H1 (cell line): ENCODE measurements around the gene CDC5L. TPM values are rescaled to one million over a fixed set of nuclear protein-coding genes. Genes with fewer than 3 reads are reported as not detected.
A peak's percentile ranks its signal among the peaks of the same experiment; 100 is the strongest.

Source experiments
- CTCF ChIA-PET: fragments of 300-600 bp; sonication (Branson Sonifier 250); formaldehyde crosslinking; loops from one replicate; lab custom pipeline; 2021; ENCODE audit not compliant: partially characterized antibody; lab: Charles Lee
- POLR2A ChIA-PET: fragments of 300-600 bp; sonication (Branson Sonifier 250); formaldehyde crosslinking; loops from one replicate; lab custom pipeline; 2021; ENCODE audit warnings: inconsistent platforms; ENCODE audit not compliant: partially characterized antibody; lab: Charles Lee
- DNase-seq, 2 experiments: peaks; one replicate each; pipeline versions ENCODE4 v3.0.0 to v3.0.0-alpha.2; 2010 to 2022; ENCODE audit warnings: low spot score in 2 of 2, low read depth in 1 of 2, mixed read lengths in 1 of 2
- FAIRE-seq: peaks from 2 replicates; lab custom pipeline; 2011; peaks lifted over from hg19 to GRCh38; lab: Jason Lieb, UNC
- H2AFZ ChIP-seq: 2 replicates; pipeline ENCODE4 v1.8.1; 2012; ENCODE audit warnings: low read length, inconsistent platforms
- H2AK5ac ChIP-seq: 2 replicates; pipeline ENCODE4 v1.6.1; 2013; ENCODE audit warnings: low read depth, low read length
- H2BK120ac ChIP-seq: replicated peaks from 2 replicates; pipeline ENCODE3; 2013; ENCODE audit warnings: low read depth, low read length, inconsistent platforms
- H2BK12ac ChIP-seq: 2 replicates; pipeline ENCODE4 v1.6.1; 2013; ENCODE audit warnings: low read depth, low read length
- H2BK15ac ChIP-seq: 2 replicates; pipeline ENCODE4 v1.6.1; 2013; ENCODE audit warnings: low read length
- H2BK20ac ChIP-seq: 2 replicates; pipeline ENCODE4 v1.6.1; 2013; ENCODE audit warnings: low read length
- H2BK5ac ChIP-seq: 2 replicates; pipeline ENCODE4 v1.6.1; 2013; ENCODE audit warnings: low read depth, low read length
- H3K14ac ChIP-seq: 2 replicates; pipeline ENCODE4 v1.6.1; 2013; ENCODE audit warnings: inconsistent platforms; ENCODE audit not compliant: insufficient read length
- H3K18ac ChIP-seq: 2 replicates; pipeline ENCODE4 v1.6.1; 2013; ENCODE audit warnings: low read length; ENCODE audit errors: extremely low read depth
- H3K23ac ChIP-seq: 2 replicates; pipeline ENCODE4 v1.6.1; 2013; ENCODE audit warnings: inconsistent platforms; ENCODE audit not compliant: insufficient read length
- H3K23me2 ChIP-seq: 2 replicates; pipeline ENCODE4 v1.6.1; 2013; ENCODE audit warnings: low read depth, low read length
- H3K27ac ChIP-seq: 2 replicates; pipeline ENCODE4 v1.6.1; 2011; ENCODE audit warnings: low read depth, low read length, inconsistent platforms
- H3K27me3 ChIP-seq, 4 experiments: replicated peaks in 1 of 4; 1 replicate in 1 of 4; 2 replicates in 3 of 4; pipeline versions ENCODE4 v1.6.1 to v1.8.1; 2011 to 2013; ENCODE audit warnings: low read length in 3 of 4, mild to moderate bottlenecking in 3 of 4, inconsistent platforms in 2 of 4, mixed read lengths in 2 of 4, moderate library complexity in 1 of 4; ENCODE audit not compliant: control insufficient read depth in 3 of 4, insufficient read depth in 3 of 4; ENCODE audit errors: extremely low read depth in 1 of 4
- H3K36me3 ChIP-seq, 4 experiments: 2 replicates each; pipeline versions ENCODE4 v1.6.1 to v1.8.1; 2011 to 2013; ENCODE audit warnings: mild to moderate bottlenecking in 4 of 4, low read length in 3 of 4, moderate library complexity in 2 of 4, control low read depth in 1 of 4, inconsistent platforms in 1 of 4; ENCODE audit not compliant: insufficient read depth in 4 of 4, control insufficient read depth in 2 of 4
- H3K4ac ChIP-seq: replicated peaks from 2 replicates; pipeline ENCODE3; 2013; ENCODE audit warnings: low read length, low read depth, mixed read lengths, inconsistent platforms; ENCODE audit not compliant: insufficient read length
- H3K4me1 ChIP-seq, 4 experiments: replicated peaks in 1 of 4; 1 replicate in 1 of 4; 2 replicates in 3 of 4; pipeline versions ENCODE4 v1.6.1 to v1.8.1; 2011 to 2013; ENCODE audit warnings: low read length in 3 of 4, inconsistent platforms in 2 of 4, mixed read lengths in 1 of 4; ENCODE audit not compliant: insufficient read depth in 4 of 4, control insufficient read depth in 3 of 4
- H3K4me2 ChIP-seq, 2 experiments: 2 replicates each; pipeline versions ENCODE4 v1.6.1 to v1.8.1; 2011 to 2013; ENCODE audit warnings: low read depth in 2 of 2, low read length in 2 of 2, control low read depth in 1 of 2, inconsistent platforms in 1 of 2, mild to moderate bottlenecking in 1 of 2; ENCODE audit not compliant: insufficient read depth in 1 of 2
- H3K4me3 ChIP-seq, 4 experiments: fragments of 200-600, 300-600 bp in 1 of 4; sonication (generic), shearing (Covaris generic), sonication (Bioruptor Twin) in 1 of 4; 2 replicates each; pipeline versions ENCODE4 v1.5.1 to v1.8.1; 2011 to 2016; ENCODE audit warnings: low read length in 4 of 4, low read depth in 3 of 4, control low read depth in 2 of 4, inconsistent platforms in 2 of 4, mild to moderate bottlenecking in 2 of 4, mixed read lengths in 1 of 4, moderate library complexity in 1 of 4; ENCODE audit not compliant: insufficient read depth in 2 of 4; ENCODE audit errors: extremely low read depth in 1 of 4
- H3K56ac ChIP-seq: replicated peaks from 2 replicates; pipeline ENCODE3; 2013; ENCODE audit warnings: low read depth, mild to moderate bottlenecking, mixed read lengths, low read length, inconsistent platforms; ENCODE audit not compliant: insufficient read length
- H3K79me1 ChIP-seq: 2 replicates; pipeline ENCODE4 v1.6.1; 2013; ENCODE audit warnings: low read depth, low read length, control low read depth
- H3K79me2 ChIP-seq, 2 experiments: 2 replicates each; pipeline versions ENCODE4 v1.6.1 to v1.8.1; 2012 to 2013; ENCODE audit warnings: low read length in 2 of 2, mild to moderate bottlenecking in 2 of 2, inconsistent platforms in 1 of 2; ENCODE audit not compliant: insufficient read depth in 2 of 2, control insufficient read depth in 1 of 2
- H3K9ac ChIP-seq, 4 experiments: replicated peaks in 1 of 4; 1 replicate in 1 of 4; 2 replicates in 3 of 4; pipeline versions ENCODE4 v1.6.1 to v1.8.1; 2011 to 2013; ENCODE audit warnings: low read depth in 3 of 4, low read length in 3 of 4, control low read depth in 2 of 4, mild to moderate bottlenecking in 2 of 4, moderate library complexity in 2 of 4, inconsistent platforms in 1 of 4; ENCODE audit errors: extremely low read depth in 1 of 4
- H3K9me3 ChIP-seq, 2 experiments: 2 replicates each; pipeline versions ENCODE4 v1.6.1 to v1.8.1; 2012 to 2013; ENCODE audit warnings: mild to moderate bottlenecking in 2 of 2, moderate library complexity in 2 of 2, control low read depth in 1 of 2, inconsistent platforms in 1 of 2, low read depth in 1 of 2, low read length in 1 of 2, mixed read lengths in 1 of 2; ENCODE audit not compliant: insufficient read depth in 2 of 2
- H4K20me1 ChIP-seq, 2 experiments: replicated peaks in 1 of 2; 2 replicates each; pipeline versions ENCODE3 to v1.8.1; 2011 to 2013; ENCODE audit warnings: inconsistent platforms in 2 of 2, low read length in 2 of 2, mild to moderate bottlenecking in 1 of 2; ENCODE audit not compliant: insufficient read depth in 2 of 2, control insufficient read depth in 1 of 2
- H4K5ac ChIP-seq: 2 replicates; pipeline ENCODE4 v1.6.1; 2013; ENCODE audit warnings: low read length, low read depth, mixed read lengths, inconsistent platforms; ENCODE audit not compliant: insufficient read length
- H4K8ac ChIP-seq: 2 replicates; pipeline ENCODE4 v1.8.0; 2013; ENCODE audit warnings: mild to moderate bottlenecking, moderate library complexity, low read length, inconsistent platforms; ENCODE audit not compliant: insufficient read depth; ENCODE audit errors: extremely low read depth
- H4K91ac ChIP-seq: replicated peaks from 2 replicates; pipeline ENCODE3; 2013; ENCODE audit warnings: low read length, mixed read lengths, inconsistent platforms; ENCODE audit not compliant: insufficient read length
- BRCA1 ChIP-seq: IDR thresholded peaks from 2 replicates; pipeline ENCODE4 v1.6.1; 2012; ENCODE audit warnings: low read depth, low read length, improper control_type of control experiment
- CBX5 ChIP-seq: fragments of 300-800, 300-1000 bp; sonication (generic); IDR thresholded peaks from 2 replicates; pipeline ENCODE4 v1.7.1; 2016; ENCODE audit warnings: antibody characterized with exemption, low read length, low read depth
- EZH2 ChIP-seq: fragments of 200-600 bp; sonication (generic); IDR thresholded peaks from 2 replicates; pipeline ENCODE4 v1.7.1; 2012; ENCODE audit warnings: low read depth, mild to moderate bottlenecking, moderate library complexity, low read length, inconsistent platforms; ENCODE audit not compliant: severe bottlenecking
- POU5F1 ChIP-seq: IDR thresholded peaks from 2 replicates; pipeline ENCODE4 v1.6.1; 2011; ENCODE audit warnings: low read depth, mild to moderate bottlenecking, low read length, moderate library complexity
- RFX5 ChIP-seq: IDR thresholded peaks from 2 replicates; pipeline ENCODE4 v1.6.1; 2011; ENCODE audit warnings: low read depth, low read length, improper control_type of control experiment, borderline replicate concordance
- SIRT6 ChIP-seq: IDR thresholded peaks from one replicate; pipeline ENCODE4 v1.7.1; 2012; ENCODE audit warnings: low read length, inconsistent platforms
- TAF1 ChIP-seq: IDR thresholded peaks from 2 replicates; pipeline ENCODE4 v1.6.1; 2011; ENCODE audit warnings: mild to moderate bottlenecking, low read depth, low read length
- WGBS, 2 experiments: shearing (Covaris generic) in 1 of 2; methylation state at CpG; one replicate each; pipeline versions ENCODE4 v1.1.6 to v1.1.7; 2013 to 2015; ENCODE audit warnings: low lambda C conversion rate in 2 of 2, mixed read lengths in 2 of 2, inconsistent platforms in 1 of 2, low coverage in 1 of 2, missing lambda C conversion rate in 1 of 2; ENCODE audit not compliant: insufficient replicate concordance in 2 of 2, insufficient coverage in 1 of 2, insufficient read length in 1 of 2; ENCODE audit errors: extremely low coverage in 1 of 2, missing lambda C conversion rate in 1 of 2; 5-methylcytosine and 5-hydroxymethylcytosine counted together
- polyA plus RNA-seq, 7 experiments: library from polyadenylated mRNA; depleted of rRNA in 3 of 7; stranded (reverse) in 5 of 7; unstranded in 2 of 7; fragments of >200 nt in 5 of 7; fragments of 200-250 nt in 2 of 7; gene quantifications; 1 replicate in 5 of 7; 2 replicates in 1 of 7; 4 replicates in 1 of 7; pipeline versions ENCODE4 v1.2.1 to v1.2.3, GENCODE V29; 2011 to 2013; ENCODE audit warnings: missing spikeins in 2 of 7, mixed read lengths in 2 of 7
- total RNA-seq: library from RNA; stranded (reverse); fragmentation: NEBNext Ultra II Directional; extraction: Animal tissue kit (Norgen Biotek cat#: 25700); gene quantifications from 2 replicates; pipeline ENCODE4 v1.2.1, GENCODE V29; 2021
- TF ChIP-seq, protein P1 (sequence below): IDR thresholded peaks from 2 replicates; pipeline ENCODE4 v1.6.1; 2011; ENCODE audit warnings: low read depth, mild to moderate bottlenecking, low read length; ENCODE audit not compliant: insufficient read depth
- TF ChIP-seq, protein P2 (sequence below), 3 experiments: IDR thresholded peaks; 1 replicate in 2 of 3; 2 replicates in 1 of 3; pipeline versions ENCODE4 v1.5.1 to v1.6.1; 2011; ENCODE audit warnings: low read length in 3 of 3, mild to moderate bottlenecking in 3 of 3, inconsistent platforms in 2 of 3, low read depth in 1 of 3, moderate library complexity in 1 of 3; ENCODE audit not compliant: insufficient read depth in 1 of 3; ENCODE audit errors: control extremely low read depth in 1 of 3

CDC5L gene
- total and polyA plus RNA-seq, 2 of the 8 experiments (the other 6 are each of a cell fraction or from before 2014, with no cell fraction given) = 8.4 to 32.8 TPM

DNA sequence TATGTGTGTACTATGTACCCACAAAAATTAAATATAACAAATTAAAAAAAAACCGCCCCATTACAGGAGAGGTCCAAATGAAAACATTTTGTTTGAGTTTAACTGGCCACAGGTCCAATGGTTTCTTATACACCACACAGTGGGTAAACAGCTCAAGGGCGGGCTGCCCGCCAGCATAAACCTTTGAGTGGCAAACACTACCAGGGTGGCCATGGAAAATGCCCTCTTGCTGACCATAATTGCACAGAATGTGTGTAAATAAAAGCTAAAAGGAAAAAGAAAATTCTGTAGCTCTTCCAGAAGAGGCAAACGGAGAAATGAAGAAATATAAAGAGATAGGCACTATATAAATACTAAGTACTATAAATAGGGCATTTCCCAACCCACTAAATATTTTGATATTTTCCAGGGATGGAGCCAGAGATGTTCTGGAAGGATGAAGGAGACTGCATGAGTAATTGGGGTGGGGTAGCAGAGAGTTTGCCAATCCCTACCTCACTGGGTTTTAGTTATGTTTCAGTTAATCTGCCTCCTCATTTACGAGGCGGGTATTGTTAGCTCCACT lies 1.1 kb upstream of the CDC5L start:
- Histone ChIP-seq H2AK5ac (no peak overlapping the region), H3K23me2 (peaks cover 8% of the 10 kb centered on the region), H3K79me2 (peaks cover 16 to 27% of the 10 kb centered on the region in 2 experiments), H3K79me1 (peaks cover 11% of the 10 kb centered on the region), H2BK12ac (peak overlapping the region; percentile 81; the same call in 1 of the 2 replicates), H4K8ac (no peak overlapping the region), H3K56ac (no peak overlapping the region), H2BK5ac (no peak overlapping the region; the same call in 1 of the 2 replicates), H2AFZ (peak overlapping the region; percentile 83; the same call in 1 of the 2 replicates), H2BK120ac (no peak overlapping the region), H3K27me3 (no peaks in the 10 kb centered on the region), H2BK20ac (no peak overlapping the region), H3K18ac (no peak overlapping the region), H3K14ac (no peak overlapping the region), H3K4me2 (peak overlapping the region; percentile 60 to 86), H2BK15ac (no peak overlapping the region), H3K27ac (0 out of 2 replicates have a peak overlapping the region, but pooled peaks have one; percentile 93), H4K5ac (no peak overlapping the region), H3K4me1 (peaks cover 0 to 7% (median 1%) of the 10 kb centered on the region in 4 experiments; a peak in 3 of 7 replicates), H3K36me3 (peaks cover 2 to 8% (median 4%) of the 10 kb centered on the region in 4 experiments; a peak in 5 of 8 replicates), H4K20me1 (peaks cover 0 to 8% of the 10 kb centered on the region in 2 experiments), H4K91ac (no peak overlapping the region), H3K4me3 (peak overlapping the region; percentile 72 to 96 (median 86); a peak in 5 of 8 replicates), H3K9me3 (no peaks in the 10 kb centered on the region), H3K23ac (no peak overlapping the region), H3K4ac (no peak overlapping the region), H3K9ac (peak overlapping the region; percentile 41 to 99 (median 96); a peak in 6 of 7 replicates)
- DNase-seq (no peak), FAIRE-seq (no peak)
- ChIA-PET POLR2A (interaction anchor here (0.7 to 3.4 kb wide), 6 partner anchors 10 to 259 kb away, joined by 3 to 13 read pairs (median 6); partner anchors contain the start of genes HSP90AB1, MRPL14, SLC35B2 and TMEM63B), CTCF (no interaction called here)
- 87% methylated on average over 6 of the region's 6 CpGs; no CpG with 5 or more reads in 1 of the 2 experiments for WGBS, 2 experiments
- TF ChIP-seq TAF1 (no peak), CBX5 (no peak), RFX5 (no peak), SIRT6 (no peak), BRCA1 (no peak), EZH2 (no peak), POU5F1 (no peak)
- TF ChIP-seq, protein P1, sequence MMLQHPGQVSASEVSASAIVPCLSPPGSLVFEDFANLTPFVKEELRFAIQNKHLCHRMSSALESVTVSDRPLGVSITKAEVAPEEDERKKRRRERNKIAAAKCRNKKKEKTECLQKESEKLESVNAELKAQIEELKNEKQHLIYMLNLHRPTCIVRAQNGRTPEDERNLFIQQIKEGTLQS = no peak
- TF ChIP-seq, protein P2, sequence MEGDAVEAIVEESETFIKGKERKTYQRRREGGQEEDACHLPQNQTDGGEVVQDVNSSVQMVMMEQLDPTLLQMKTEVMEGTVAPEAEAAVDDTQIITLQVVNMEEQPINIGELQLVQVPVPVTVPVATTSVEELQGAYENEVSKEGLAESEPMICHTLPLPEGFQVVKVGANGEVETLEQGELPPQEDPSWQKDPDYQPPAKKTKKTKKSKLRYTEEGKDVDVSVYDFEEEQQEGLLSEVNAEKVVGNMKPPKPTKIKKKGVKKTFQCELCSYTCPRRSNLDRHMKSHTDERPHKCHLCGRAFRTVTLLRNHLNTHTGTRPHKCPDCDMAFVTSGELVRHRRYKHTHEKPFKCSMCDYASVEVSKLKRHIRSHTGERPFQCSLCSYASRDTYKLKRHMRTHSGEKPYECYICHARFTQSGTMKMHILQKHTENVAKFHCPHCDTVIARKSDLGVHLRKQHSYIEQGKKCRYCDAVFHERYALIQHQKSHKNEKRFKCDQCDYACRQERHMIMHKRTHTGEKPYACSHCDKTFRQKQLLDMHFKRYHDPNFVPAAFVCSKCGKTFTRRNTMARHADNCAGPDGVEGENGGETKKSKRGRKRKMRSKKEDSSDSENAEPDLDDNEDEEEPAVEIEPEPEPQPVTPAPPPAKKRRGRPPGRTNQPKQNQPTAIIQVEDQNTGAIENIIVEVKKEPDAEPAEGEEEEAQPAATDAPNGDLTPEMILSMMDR (IDR thresholded peaks at IDR 0.05; ENCODE audit: control extremely low read depth in 1 of 3, insufficient read depth in 1 of 3, low read depth in 1 of 3, low read length in 3 of 3) = no peak
